ENCODE data around the gene TTC36. TPM values are rescaled to one million over a fixed set of nuclear protein-coding genes. Genes with fewer than 3 reads are reported as not detected.
"Not testable (repeated sequence)": the region's sequence is repeated elsewhere in the genome, so short reads cannot be mapped to it uniquely, and the experiment has no call there.

TTC36 gene, protein sequence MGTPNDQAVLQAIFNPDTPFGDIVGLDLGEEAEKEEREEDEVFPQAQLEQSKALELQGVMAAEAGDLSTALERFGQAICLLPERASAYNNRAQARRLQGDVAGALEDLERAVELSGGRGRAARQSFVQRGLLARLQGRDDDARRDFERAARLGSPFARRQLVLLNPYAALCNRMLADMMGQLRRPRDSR
- 0.32 TPM in 1 of 2 replicates, not detected in the other for total RNA-seq (2014; rRNA removed; shearing (Covaris generic))

DNA sequence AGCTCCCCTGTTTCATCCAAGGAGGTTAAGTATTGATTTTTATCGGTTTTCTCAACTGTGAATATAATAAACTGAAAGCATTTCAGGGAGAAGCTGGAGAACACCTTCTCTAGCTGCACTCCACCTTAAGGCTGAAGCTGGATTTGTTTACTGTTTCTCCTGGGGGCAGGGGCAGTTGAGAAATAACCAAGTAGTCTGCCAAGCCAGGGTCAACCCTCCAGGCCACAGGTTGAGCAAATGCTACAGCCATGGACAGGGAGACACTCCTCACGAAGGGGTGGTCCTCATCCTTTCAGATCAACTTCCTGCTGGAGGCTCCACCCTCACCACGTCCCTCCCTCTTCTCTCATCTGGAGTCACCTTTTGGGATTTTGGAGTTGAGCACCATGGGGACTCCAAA, at the start of gene TTC36:
TSS of gene TTC36 (plus strand) at position 366 of the 400 bp plus-strand sequence. CDS start at position 387, 21 bp downstream.
- no peak for DNase-seq (ENCODE audit: low read depth)

DNA sequence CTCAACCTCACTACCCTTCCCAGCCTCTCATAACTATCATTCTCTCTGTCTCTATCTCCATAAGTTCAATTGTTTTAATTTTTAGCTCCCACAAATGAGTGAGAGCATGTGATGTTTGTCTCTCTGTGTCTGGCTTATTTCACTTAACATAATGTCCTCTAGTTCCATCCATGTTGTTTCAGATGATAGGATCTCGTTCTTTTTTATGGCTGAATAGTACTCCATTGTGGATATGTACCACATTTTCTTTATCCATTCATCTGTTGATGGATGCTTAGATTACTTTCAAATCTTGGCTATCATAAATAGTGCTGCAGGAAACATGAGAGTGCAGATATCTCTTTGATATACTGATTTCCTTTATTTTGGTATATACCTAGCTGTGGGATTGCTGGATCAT, 46.0 kb upstream of the TTC36 start:
- not testable (repeated sequence) for DNase-seq (ENCODE audit: low read depth)

DNA sequence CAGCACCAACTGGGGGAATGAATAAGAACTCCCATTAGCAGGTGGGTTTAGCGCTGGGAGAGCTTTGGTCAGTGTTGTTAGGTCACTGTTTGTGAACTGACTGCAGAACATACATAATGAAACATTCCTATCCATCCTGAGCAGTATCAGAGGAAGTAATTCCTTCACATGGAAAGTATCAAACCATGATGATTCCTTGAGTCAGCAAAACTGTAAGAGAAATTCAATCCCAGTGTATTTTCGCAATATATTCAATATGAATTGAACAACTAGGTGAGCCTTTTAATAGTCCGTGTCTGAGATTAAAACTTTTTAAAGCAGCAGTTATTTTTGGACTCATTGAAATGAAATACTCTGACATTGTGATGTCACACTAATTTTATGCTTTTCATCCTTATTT, 42.9 kb upstream of the TTC36 start:
- DNase-seq (ENCODE audit: low read depth), result no peak

DNA sequence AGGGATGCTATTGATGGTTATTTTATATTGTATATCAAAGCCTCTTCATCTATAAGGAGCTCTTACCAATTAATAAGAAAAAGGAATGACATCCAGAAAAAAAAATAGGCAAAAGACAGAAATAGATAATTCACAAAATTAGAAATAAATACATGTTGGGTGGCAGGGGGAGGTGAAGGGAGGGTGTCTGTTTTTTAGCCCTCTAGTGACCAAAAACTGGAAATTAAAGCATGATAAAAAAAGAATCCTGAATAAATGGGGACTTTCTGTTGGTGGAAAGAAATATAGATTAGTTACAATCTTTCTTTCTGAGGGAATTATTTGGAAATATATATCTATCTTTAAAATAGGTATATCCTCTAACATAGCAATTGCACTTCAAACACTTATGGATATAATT, 42.0 kb upstream of the TTC36 start:
- DNase-seq (ENCODE audit: low read depth), result no peak

DNA sequence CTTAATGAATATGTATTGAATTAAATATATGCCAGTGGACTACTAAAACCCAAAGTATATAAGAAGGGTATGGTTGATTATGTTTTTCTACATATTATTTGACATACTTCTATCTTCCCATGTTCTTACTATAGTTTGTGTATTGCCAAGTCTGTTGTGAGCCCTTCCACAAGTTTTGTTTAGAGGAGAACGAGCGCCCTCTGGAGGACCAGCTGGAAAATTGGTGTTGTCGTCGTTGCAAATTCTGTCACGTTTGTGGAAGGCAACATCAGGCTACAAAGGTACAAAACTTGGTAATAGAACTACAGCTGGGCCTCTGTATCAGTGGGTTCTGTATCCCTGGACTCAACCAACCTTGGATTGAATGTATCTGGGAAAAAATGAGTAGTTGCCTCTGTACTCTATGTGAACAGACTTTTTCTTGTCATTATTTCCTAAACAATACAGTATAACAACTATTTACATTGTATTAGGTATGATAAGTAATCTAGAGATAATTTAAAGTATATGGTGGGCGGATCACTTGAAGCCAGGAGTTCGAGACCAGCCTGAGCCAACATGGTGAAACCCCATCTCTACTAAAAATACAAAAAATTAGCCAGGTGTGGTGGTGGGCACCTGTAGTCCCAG, 38.7 kb upstream of the TTC36 start:
- DNase-seq (ENCODE audit: low read depth), result peak; percentile 71

DNA sequence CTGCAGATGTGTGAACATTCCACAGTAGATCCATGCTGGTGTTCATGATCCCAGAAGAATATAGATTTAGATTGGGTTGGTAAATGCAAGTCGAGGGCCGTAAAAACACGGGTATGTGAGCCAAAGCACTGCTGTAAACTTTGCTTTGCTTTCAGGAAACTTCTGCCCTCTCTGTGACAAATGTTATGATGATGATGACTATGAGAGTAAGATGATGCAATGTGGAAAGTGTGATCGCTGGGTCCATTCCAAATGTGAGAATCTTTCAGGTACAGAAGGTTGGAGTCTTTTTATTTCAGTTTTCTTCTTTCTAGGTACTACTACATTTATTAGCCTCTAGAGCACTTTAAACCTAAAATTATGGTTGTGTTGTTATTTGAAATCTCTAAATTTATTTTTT, 36.2 kb upstream of the TTC36 start:
- DNase-seq (ENCODE audit: low read depth), result no peak

DNA sequence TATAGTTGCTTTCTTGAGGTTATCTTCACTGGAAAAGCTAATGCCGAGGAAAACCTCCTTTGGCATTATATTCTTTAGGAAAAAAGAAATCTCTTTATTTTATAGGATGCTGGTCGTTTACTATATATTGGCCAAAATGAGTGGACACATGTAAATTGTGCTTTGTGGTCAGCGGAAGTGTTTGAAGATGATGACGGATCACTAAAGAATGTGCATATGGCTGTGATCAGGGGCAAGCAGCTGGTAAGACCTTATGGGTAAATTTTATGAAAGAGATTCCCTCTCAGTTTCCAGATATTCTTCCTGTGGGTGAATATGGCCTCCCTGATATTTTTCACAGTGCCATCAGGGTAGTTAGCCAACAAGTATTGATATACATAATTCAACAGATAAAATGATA, 29.4 kb upstream of the TTC36 start:
- peak; percentile 22 for DNase-seq (ENCODE audit: low read depth)

DNA sequence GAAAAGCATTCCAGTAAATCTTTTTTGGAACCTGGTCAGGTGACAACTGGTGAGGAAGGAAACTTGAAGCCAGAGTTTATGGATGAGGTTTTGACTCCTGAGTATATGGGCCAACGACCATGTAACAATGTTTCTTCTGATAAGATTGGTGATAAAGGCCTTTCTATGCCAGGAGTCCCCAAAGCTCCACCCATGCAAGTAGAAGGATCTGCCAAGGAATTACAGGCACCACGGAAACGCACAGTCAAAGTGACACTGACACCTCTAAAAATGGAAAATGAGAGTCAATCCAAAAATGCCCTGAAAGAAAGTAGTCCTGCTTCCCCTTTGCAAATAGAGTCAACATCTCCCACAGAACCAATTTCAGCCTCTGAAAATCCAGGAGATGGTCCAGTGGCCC, 24.1 kb upstream of the TTC36 start:
- DNase-seq (ENCODE audit: low read depth), result no peak

DNA sequence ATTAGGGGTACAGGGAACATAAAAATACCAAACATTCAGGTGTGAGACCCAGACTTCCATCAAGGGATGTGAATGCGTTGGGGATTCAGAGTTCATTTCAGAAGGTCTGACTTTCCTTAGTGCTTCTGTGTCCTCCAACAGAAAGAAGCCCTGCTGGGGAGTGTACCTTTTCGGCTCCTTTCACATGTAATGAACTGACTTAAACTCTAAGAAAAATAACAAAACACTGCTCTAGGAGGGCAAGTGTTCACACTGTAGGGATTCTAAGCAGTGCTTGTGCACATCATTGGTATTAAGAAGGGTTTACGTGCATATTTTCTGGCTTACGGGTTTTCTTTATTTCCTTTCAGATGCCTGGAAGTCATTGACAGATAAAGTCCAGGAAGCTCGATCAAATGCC, 15.7 kb upstream of the TTC36 start:
- DNase-seq (ENCODE audit: low read depth), result no peak

DNA sequence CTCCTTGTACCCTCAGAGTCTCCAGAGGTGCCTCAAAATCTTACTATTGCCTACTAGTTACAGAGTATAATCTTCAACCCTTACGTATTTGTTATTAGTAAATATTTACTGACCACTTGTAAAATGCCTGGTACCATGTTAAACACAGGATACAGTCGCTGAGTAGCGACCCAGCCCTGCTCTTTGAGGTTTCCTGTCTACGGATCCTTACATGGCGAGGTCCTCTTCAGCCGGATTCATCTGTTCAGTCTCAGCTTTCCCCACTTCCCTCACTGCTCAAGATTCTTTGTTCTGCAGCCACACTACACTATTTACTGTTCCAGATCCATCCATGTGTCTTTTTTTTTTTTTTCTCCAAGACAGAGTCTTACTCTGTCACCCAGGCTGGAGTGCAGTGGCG, 13.2 kb upstream of the TTC36 start:
- no peak for DNase-seq (ENCODE audit: low read depth)

DNA sequence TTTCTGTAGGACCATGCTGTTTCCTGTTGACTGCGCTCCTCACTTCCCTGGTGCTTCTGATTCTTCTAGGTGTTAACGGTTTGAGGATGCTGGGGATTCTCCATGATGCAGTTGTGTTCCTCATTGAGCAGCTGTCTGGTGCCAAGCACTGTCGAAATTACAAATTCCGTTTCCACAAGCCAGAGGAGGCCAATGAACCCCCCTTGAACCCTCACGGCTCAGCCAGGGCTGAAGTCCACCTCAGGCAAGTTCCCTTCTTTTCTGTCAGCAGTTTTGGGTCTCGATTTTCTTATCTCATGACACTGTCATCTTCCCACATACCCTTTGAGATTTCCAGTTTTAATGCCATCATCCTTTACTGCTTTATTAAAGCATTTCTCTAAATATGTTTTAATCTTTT, 7.7 kb upstream of the TTC36 start:
- no peak for DNase-seq (ENCODE audit: low read depth)

DNA sequence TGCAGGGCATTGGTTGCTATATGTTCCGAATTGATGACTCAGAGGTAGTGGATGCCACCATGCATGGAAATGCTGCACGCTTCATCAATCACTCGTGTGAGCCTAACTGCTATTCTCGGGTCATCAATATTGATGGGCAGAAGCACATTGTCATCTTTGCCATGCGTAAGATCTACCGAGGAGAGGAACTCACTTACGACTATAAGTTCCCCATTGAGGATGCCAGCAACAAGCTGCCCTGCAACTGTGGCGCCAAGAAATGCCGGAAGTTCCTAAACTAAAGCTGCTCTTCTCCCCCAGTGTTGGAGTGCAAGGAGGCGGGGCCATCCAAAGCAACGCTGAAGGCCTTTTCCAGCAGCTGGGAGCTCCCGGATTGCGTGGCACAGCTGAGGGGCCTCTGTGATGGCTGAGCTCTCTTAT, 5.4 kb upstream of the TTC36 start:
- no peak for DNase-seq (ENCODE audit: low read depth)

DNA sequence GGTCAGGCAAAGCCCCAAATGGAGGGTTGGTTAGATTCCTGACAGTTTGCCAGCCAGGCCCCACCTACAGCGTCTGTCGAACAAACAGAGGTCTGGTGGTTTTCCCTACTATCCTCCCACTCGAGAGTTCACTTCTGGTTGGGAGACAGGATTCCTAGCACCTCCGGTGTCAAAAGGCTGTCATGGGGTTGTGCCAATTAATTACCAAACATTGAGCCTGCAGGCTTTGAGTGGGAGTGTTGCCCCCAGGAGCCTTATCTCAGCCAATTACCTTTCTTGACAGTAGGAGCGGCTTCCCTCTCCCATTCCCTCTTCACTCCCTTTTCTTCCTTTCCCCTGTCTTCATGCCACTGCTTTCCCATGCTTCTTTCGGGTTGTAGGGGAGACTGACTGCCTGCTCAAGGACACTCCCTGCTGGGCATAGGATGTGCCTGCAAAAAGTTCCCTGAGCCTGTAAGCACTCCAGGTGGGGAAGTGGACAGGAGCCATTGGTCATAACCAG, 4.7 kb upstream of the TTC36 start:
- peak; percentile 47 for DNase-seq (ENCODE audit: low read depth)

DNA sequence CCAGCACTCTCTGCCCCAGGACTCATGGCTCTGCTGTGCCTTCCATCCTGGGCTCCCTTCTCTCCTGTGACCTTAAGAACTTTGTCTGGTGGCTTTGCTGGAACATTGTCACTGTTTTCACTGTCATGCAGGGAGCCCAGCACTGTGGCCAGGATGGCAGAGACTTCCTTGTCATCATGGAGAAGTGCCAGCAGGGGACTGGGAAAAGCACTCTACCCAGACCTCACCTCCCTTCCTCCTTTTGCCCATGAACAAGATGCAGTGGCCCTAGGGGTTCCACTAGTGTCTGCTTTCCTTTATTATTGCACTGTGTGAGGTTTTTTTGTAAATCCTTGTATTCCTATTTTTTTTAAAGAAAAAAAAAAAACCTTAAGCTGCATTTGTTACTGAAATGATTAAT, 2.9 kb upstream of the TTC36 start:
- no peak for DNase-seq (ENCODE audit: low read depth)

DNA sequence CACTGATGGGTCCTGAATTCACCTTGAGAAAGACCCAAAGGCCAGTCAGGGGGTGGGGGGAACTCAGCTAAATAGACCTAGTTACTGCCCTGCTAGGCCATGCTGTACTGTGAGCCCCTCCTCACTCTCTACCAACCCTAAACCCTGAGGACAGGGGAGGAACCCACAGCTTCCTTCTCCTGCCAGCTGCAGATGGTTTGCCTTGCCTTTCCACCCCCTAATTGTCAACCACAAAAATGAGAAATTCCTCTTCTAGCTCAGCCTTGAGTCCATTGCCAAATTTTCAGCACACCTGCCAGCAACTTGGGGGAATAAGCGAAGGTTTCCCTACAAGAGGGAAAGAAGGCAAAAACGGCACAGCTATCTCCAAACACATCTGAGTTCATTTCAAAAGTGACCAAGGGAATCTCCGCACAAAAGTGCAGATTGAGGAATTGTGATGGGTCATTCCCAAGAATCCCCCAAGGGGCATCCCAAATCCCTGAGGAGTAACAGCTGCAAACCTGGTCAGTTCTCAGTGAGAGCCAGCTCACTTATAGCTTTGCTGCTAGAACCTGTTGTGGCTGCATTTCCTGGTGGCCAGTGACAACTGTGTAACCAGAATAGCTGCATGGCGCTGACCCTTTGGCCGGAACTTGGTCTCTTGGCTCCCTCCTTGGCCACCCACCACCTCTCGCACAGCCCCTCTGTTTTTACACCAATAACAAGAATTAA, 2.4 kb upstream of the TTC36 start:
- DNase-seq (ENCODE audit: low read depth), result no peak

DNA sequence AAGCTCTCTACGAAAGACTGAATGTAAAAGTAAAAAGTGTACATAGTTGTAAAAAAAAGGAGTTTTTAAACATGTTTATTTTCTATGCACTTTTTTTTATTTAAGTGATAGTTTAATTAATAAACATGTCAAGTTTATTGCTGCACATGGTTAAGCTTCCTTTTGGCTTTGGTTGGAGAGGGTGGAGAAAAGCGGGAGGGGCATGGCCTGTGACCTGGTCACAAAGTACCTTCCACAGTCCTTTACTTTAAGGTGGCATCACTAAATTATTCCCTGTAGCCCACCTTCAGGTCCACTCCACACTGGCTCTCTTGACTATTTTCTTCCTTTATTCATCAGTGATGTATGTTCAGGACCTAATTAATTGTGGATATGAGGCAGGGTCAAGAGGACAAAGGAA, 586 bp upstream of the TTC36 start:
- DNase-seq (ENCODE audit: low read depth), result no peak

DNA sequence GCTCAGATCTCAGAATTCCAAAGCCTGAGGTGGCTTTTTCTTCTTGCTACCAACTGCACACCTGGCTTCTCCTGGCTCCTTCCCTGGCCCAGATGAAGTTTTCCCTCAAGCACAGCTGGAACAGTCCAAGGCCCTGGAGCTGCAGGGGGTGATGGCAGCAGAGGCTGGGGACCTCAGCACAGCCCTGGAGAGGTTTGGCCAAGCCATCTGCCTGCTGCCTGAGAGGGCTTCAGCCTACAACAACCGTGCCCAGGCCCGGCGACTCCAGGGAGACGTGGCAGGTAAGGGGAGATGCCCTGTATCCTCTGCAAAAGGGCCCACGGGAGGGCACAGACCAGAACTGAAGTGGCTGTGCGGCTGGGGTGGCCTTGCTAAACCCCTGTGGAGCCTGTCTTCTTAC, 1.2 kb downstream of the TTC36 start:
- no peak for DNase-seq (ENCODE audit: low read depth)

DNA sequence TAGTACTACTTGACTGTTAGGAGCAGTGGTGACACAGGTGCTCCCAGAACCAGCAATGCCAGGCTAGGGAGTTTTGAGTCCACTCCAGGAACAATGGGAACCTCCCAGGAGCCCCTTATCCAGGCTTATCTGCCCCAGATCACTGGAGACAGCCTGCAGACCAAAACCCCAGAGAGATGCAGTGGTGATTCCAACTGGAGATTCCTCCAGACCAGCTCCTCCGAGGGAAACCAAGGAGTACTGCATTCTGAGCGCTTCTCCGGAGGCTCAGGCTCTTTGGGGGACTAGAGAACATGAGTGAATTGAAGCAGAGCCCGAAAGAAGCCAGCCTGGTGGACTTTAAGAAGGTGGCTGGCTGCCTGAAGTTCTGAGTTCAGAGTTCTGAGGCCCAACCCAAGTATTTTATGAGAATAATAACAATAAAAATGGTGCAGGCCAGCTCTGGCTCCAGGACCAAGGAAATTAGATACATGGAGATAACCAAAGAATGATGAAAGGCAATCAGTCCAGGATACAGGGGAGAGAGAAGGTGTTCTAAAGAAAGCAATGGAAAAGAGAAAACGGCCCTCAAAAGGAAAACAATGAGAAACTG, 2.4 kb downstream of the TTC36 start:
- DNase-seq (ENCODE audit: low read depth), result no peak

DNA sequence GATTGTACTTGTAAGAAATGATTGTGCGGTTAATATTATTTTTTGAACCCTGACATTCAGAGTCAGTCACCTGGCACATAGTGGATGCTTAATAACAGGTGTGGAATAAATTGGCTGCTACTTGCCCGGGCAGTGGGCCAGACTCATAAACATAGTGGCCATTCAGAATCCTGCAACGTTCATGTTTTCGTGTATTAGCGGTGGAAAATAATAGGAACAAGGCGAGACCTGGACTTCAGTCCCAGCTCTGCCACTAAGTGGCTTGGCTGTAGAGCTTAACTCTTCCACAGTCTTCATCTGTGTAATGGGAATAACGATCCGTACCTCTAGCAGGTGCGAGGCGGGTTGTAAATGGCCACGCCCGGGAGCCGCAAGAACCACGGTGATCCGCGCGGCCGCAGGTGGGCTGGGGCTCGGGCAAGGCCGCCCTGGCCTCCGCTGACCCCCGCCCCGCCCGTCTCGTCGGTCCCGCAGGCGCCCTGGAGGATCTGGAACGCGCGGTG, 3.0 kb downstream of the TTC36 start:
- peak; percentile 33 for DNase-seq (ENCODE audit: low read depth)

DNA sequence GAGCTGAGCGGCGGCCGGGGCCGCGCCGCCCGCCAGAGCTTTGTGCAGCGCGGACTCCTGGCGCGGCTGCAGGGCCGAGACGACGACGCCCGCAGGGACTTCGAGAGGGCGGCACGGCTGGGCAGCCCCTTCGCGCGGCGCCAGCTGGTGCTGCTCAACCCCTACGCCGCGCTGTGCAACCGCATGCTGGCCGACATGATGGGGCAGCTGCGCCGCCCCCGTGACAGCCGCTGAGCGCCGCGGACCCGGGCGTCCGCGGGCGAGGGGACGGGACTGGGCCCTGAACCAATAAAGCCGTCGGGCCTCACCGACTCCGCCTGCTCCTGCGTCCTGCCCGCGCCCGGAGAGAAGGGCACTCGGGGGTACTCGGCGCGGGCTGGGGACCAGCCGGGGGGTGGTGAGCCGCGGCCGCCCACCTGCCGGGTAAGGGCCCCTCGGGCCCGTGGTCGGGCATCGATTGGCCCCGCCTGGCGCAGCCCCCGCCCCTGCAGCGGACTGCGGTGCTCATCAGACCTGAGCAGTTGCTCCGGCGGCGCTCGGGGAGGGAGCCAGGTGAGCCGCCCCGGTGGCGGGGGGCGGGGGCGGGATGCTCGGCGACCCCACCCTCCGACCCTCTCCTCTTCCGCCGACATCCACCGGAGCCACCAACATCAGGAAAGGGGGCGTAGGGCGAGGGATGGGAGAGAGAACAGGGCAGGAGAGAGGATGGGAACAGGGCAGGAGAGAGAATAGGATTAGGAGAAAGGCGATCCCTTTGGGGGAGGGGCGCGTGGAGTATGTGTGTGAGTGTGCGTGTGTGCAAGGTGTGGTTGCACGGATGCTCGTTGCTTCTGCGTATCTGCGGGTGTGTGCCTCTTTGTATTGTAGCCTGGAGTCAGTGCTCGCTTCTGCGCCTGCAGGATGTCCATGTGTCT, 3.7 kb downstream of the TTC36 start, which contains the start of gene TMEM25:
TSS of gene TMEM25 (plus strand) at position 510 of the 914 bp plus-strand sequence. CDS start 610 bp downstream, outside the sequence.
- peak; percentile 41 for DNase-seq (ENCODE audit: low read depth)

DNA sequence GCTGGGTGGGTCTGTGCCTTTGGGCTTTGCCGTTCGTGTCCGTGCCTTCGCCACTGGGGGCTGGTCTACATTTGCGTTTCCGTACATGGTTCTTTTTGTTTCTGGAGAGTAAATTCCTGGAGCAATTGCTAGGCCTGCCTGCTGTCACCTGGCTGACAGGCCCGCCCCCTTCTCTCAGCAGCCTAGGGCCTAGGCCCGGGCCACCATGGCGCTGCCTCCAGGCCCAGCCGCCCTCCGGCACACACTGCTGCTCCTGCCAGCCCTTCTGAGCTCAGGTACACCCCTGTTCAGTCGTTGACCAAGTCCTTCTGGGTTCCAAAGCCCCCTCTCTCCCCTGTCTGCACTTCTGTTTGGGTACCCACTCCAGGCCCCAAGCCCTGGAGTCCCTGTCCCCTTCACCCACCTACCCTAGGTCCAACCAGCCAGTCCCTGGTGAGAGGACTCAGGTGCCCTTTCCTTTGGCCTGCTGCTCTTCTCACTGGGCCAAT, 4.4 kb downstream of the TTC36 start:
- DNase-seq (ENCODE audit: low read depth), result no peak
